Measurements from ENCODE around the gene SVBP. TPM values are rescaled to one million over a fixed set of nuclear protein-coding genes. Genes with fewer than 3 reads are reported as not detected.

Gene SVBP
- total RNA-seq, 1 donor from 2014 or later: 68.0 TPM

DNA sequence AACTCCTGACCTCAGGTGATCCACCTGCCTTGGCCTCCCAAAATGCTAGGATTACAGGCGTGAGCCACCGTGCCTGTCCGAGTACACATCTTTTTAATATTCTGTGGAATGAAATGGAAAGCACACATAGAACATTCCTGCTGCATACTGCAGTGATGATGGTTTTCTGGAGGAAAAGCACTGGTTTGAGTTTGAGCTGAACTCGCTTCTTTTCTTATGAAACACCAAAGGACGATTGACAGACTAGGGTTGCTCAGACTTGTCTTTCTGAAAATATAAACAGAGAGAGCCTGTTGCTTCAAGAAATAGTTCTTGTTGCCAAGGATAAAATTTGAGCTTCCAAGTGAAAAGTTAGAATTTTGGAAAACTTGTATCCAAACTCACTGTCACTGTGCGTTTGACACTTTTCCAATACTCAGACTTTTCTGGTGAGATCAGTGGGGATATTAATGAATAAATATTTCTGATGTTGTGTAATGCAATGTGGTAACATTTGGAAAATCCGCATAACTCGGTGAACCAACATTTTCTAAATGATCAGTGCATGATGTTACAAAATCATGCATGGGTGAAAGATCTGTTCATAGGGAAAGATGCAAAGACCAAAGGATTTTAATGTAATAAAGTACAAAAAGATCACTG is 15.2 kb downstream of the SVBP start:
- DNase-seq: no peak

DNA sequence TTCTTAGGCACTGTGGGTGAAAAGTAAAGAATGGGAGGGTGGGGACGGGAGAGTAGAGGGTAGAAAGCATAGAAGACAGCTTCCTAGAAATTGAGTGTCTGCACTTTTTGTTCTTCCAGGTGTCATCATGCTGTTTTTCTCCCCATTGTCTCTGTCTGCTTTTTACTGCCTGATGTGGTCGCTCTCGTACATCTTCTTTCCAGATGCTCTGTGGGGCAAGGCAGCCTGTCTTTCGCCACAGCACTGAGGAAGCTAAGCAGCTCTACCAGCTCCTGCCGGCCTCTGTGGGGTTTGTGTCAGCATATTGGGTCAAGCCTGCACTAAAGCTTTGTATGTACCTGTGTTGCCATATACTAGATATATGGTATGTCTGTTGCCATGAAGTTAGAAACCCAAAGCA is 19.2 kb downstream of the SVBP start:
- no peak for DNase-seq

DNA sequence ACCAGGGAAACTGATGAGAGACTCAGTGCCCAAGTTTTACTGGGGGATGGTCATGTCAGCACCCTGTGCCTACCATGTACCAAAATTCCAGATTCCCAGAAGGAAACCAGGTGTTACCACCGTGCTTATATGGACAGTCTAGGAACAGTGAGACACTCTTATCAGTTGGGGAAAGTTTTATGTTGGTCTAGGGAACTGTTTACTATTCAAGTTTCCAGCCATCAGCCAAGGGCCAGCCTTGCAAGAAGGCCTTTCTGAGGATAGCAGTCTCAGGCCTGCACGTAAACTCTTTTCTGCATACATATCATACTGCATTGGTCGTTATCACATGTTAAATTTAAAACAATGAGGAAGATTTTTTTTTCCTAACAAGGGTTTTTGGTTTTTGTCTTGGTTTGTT is 19.8 kb downstream of the SVBP start:
- no peak for DNase-seq

- DNase-seq: no peak
These were observed 23.4 kb downstream of the SVBP start for GRCh38 chr1:42793824-42794223.

GRCh38 chr1:42788021-42788420 is 29.2 kb downstream of the SVBP start:
- DNase-seq: no peak

DNA sequence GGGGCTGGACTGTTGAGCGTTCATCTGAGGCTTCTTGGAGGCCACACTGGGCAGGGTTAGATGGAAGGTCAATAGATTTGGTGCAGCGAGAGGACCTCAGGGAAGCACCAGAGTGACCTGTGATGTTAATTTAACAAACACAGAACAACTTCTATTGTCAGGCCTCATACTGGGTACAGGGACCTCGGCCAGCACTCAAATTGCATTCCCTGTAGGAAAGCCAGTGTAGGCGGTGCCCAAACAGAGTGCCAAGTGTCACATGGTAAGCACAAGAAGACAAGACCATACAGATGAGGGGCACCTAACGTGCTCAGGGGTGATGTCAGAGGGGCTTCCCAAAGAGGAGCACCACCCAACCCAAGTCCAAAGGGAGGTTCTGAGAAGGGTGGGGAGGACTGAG is 31.1 kb downstream of the SVBP start:
- no peak for DNase-seq

GRCh38 chr1:42784946-42785693 is 32.1 kb downstream of the SVBP start, which contains the start of gene TMEM269:
Gene TMEM269 (plus strand): TSS chr1:42784991. CDS start chr1:42789894, 4,903 bp downstream.
- peak; percentile 46 for DNase-seq

DNA sequence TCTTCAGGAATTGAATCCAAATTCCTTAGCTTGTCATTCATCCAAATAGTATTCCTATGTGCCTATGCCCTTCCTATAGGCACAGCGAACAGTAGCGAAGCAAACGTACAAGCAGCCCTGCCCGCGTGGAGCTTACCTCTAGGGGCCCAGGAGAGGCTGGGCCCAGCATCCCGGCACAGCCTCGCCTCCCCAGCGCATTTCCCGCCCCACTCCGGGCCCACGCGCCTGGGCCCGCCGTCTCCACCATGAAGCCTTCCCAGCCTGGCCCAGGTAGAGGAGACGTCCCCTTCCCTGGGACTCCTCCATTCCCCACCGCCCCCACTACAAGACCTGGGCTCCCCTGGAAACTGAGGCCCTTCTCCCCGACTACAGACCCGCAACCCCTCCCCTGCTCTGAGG is 32.7 kb downstream of the SVBP start:
- no peak for DNase-seq

DNA sequence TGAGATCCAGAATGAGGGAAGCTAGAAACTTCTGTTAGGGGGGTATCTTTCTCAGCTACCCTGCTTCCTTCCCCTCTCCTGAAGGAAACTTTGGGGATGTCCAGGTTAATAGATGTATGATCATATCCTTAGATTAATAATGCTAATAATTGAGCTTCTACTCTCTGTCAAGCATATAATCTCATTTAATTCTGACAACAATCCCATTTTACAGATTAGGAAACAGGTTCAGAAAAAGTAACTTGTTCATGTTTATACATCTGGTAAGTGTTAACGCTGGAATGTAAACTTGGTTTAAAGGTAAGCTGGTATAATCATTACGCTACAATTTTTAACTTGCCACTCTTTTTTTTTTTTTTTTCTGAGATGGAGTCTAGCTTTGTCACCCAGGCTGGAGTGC is 34.1 kb downstream of the SVBP start:
- DNase-seq: no peak

DNA sequence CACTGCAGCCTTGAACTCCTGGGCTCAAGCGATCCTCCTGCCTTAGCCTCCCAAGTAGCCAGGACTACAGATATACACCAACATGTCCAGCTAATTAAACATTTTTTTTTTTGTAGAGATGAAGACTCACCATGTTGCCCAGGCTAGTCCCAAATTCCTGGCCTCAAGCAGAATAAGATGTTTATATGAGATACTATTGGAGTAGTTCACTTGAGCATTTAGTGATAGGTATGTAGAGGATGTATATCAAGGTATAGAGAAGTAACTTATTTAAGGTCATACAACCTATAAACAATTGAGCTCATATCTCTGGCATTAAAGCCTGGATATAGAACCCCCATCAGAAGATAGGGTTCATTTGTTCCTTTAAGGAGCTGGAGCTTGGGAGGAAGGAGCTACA is 37.0 kb downstream of the SVBP start:
- DNase-seq: no peak

DNA sequence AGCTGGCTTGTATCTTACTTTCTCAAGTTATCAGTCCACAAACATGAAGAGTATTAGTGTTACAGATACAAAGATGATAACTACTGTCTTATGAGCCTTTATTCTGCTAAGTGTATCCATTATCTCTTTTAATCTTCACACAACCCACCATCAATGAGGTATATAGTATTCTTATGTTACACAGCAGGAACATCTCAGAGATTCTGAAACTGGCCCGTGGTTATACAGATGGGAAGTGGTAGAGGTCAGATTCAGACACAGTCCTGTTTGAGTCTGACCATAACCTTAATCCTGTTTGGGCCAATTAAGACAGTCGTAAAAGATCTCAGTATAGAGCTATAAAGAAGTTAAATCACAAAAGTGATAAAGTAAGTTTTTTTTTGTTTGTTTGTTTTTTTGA is 37.5 kb downstream of the SVBP start:
- DNase-seq: no peak

DNA sequence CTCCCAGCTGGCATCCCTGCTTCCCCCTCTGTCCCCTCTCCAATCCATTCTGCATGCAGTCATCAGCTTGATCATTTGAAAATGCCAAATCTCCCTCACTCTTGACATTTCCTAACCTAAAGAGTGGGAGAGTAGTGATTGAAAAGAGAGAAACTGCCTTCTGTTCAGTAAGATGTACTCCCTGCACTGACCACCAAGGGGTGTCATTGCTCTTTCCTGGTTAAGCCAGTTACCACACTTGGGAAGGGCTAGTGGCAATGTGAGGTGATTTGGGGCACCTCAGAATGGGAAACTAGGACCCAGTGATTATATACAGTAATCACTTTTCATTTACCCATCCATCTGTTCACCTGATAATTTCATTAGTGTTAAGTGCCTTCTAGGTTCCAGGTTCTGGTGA is 39.3 kb downstream of the SVBP start:
- DNase-seq: no peak

DNA sequence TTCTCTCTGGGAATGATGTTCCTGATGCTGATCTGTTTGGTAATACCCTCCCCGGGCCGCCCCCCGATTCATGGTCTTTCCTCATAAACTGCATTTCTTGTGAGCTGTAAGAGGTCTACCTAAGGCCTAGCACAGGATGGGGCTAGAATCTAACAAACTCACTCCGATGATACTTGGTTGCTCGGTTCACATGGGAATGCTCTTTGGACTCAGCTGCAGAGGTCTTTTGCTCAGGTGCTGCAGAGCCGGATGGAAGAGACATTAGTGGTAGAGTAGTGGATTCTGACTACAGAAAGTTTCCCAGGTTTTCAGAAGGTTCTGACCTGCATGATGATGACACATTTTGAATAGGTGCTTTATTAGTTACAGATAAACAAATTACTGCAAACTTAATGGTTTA is 40.7 kb downstream of the SVBP start:
- DNase-seq: no peak

DNA sequence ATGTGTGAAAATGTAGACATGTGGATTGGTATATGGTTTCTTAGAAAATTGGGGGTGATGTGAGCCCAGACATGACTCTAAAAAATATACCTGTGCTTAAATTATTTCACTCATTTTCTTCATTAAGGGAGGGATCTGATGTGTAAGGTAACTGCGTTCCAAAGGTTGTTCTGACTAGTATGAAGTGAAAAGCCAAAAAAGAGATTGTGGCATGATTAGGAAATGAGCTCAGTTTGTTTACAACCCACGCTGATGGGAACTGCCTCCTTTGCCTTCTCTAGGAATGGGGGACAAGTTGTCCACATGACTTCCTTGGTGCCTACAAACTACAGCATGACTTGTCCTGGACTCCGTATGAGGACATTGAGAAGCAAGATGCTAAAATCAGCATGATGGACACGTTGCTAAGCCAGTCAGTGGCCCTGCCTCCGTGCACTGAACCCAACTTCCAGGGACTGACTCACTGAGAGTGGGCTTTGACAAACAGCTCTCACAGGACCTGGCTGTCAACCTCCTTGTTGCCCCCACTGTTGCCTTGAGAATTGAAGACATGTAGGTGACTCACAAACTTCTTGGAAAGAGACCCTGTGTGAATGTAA is 42.2 kb downstream of the SVBP start:
- DNase-seq: peak; percentile 38

GRCh38 chr1:42773420-42773819 is 43.8 kb downstream of the SVBP start:
- DNase-seq: no peak

- DNase-seq: no peak
These were observed 47.4 kb downstream of the SVBP start for GRCh38 chr1:42769811-42770210.

GRCh38 chr1:42768172-42768571 is 49.0 kb downstream of the SVBP start:
- DNase-seq: no peak

DNA sequence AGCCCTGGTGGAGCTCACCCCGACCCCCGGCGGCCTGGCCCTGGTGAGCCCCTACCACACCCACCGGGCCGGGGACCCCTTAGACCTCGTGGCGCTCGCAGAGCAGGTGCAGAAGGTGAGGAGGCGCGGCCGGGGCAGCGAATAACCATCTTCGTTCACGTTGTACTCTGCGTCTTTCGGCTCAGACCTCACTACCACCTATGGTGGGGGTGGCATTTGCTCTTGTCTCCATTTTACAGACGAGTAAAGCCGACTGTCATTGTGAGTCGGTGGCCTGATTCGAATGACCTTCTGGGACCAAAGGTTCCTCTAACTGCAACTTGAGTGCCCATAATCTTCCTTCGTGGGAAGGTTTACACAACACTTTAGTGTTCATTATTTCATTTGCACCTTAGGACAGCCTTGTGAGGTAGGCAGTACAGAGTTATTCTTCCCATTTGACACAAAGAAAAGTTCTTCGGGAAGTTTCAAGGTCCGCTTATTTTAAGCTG is 49.6 kb downstream of the SVBP start:
- DNase-seq: no peak

- DNase-seq: peak; percentile 100
These were observed 50.3 kb downstream of the SVBP start, which contains the start of the genes C1orf50 and P3H1 for GRCh38 chr1:42766741-42767509. Gene C1orf50 (plus strand): TSS chr1:42767249. CDS start chr1:42767312, 63 bp downstream. Gene P3H1 (minus strand): TSS chr1:42767028. CDS start chr1:42766971, 57 bp downstream.

GRCh38 chr1:42765832-42766740 is 51.1 kb downstream of the SVBP start:
- DNase-seq: peak; percentile 42

DNA sequence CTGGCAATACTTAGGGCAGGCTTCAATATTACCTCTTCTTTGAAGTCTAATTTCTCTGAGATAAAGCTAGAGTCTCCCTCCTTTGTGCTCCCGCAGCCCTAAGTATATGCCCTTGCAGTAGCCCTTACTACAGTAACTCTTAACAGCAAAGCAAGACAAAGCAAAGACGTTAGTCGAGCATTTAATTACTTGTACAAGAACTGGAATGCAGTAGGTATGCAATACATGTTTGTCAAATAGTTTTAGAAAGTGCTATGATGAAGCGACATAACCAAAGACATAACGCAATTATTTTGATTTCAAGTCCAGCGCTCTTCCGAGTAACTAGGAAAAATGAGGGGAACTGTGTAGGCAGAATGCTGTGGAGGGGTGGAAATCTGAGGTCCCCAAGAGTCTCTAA is 51.9 kb downstream of the SVBP start:
- no peak for DNase-seq

Data from occipital lobe (tissue), 2 donors.